ENCODE data around the gene CHN1.

The CHN1 gene

GRCh38 chr2:174788291-174788929 lies 216.8 kb downstream of the CHN1 start:
- DNase-seq (ENCODE audit: extremely low spot score) = peak; percentile 45
- POLR2A ChIA-PET = no interaction called here
- TF ChIP-seq L3MBTL2 (conservative IDR thresholded peaks at IDR 0.05) (no peak), ZNF384 (IDR thresholded peaks at IDR 0.05) (no peak), FOXM1 (IDR thresholded peaks at IDR 0.05; ENCODE audit: borderline replicate concordance) (no peak), BHLHE40 (IDR thresholded peaks at IDR 0.05; ENCODE audit: borderline replicate concordance) (no peak), LEF1 (IDR thresholded peaks at IDR 0.05; ENCODE audit: borderline replicate concordance) (no peak), SUZ12 (IDR thresholded peaks at IDR 0.05) (no peak), FOXA1 (IDR thresholded peaks at IDR 0.05) (no peak), FOXK2 (IDR thresholded peaks at IDR 0.05) (no peak), ELF4 (IDR thresholded peaks at IDR 0.05) (no peak; the same call in 1 of the 2 replicates), HDGF (IDR thresholded peaks at IDR 0.05; ENCODE audit: borderline replicate concordance) (no peak), NFRKB (IDR thresholded peaks at IDR 0.05) (no peak), SP1 (IDR thresholded peaks at IDR 0.05) (no peak)
- TF ChIP-seq, protein P1, sequence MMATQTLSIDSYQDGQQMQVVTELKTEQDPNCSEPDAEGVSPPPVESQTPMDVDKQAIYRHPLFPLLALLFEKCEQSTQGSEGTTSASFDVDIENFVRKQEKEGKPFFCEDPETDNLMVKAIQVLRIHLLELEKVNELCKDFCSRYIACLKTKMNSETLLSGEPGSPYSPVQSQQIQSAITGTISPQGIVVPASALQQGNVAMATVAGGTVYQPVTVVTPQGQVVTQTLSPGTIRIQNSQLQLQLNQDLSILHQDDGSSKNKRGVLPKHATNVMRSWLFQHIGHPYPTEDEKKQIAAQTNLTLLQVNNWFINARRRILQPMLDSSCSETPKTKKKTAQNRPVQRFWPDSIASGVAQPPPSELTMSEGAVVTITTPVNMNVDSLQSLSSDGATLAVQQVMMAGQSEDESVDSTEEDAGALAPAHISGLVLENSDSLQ (IDR thresholded peaks at IDR 0.05) = no peak
- CTCF ChIA-PET = no interaction called here

DNA sequence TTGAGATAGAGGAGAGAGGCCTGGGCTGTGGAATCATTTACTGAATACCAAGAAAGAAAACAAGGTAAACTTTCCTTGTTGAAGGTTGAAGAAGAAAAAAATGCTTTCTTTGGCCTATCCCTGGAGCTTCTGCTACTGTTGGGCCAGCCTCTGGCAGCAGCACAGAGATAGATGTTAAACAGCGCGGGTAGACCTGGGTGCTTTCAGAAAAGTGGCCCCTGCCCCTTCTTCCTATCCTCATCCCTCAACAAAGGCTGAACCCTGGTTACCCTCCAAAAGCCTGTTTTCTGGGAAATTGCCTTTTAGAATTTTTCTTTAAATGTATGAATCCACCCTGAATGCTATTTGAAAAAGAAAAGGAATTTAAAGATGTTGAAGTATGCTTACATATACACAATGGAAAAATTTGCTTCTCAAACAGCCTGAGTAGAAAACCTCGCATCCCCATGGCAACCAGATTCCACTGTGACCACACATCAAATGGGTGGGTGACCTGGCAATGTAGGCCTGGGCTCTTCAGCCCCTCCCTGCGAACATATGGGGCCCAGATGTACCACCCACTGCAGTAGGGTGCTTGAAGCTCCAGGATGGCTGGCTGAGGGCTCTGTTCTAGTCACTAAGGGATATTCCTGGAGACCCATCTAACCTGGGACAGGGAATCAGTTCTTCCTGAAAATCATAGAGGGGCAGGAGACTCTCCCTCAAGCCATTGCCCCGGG lies 217.5 kb downstream of the CHN1 start:
- CTCF ChIA-PET = no interaction called here
- TF ChIP-seq, protein P1 (IDR thresholded peaks at IDR 0.05) = no peak
- TF ChIP-seq ARNT (IDR thresholded peaks at IDR 0.05) (no peak), FOXK2 (IDR thresholded peaks at IDR 0.05) (no peak), LEF1 (IDR thresholded peaks at IDR 0.05; ENCODE audit: borderline replicate concordance) (no peak)
- no peak for DNase-seq (ENCODE audit: extremely low spot score)
- POLR2A ChIA-PET = no interaction called here

GRCh38 chr2:174786066-174786725 lies 219.0 kb downstream of the CHN1 start:
- TF ChIP-seq NFRKB (IDR thresholded peaks at IDR 0.05) = no peak
- no peak for TF ChIP-seq FOXK2 (IDR thresholded peaks at IDR 0.05)
- no peak for TF ChIP-seq FOXA1 (IDR thresholded peaks at IDR 0.05)
- no peak for TF ChIP-seq ELF4 (IDR thresholded peaks at IDR 0.05)
- POLR2A ChIA-PET = no interaction called here
- CTCF ChIA-PET = no interaction called here
- DNase-seq (ENCODE audit: extremely low spot score) = no peak

DNA sequence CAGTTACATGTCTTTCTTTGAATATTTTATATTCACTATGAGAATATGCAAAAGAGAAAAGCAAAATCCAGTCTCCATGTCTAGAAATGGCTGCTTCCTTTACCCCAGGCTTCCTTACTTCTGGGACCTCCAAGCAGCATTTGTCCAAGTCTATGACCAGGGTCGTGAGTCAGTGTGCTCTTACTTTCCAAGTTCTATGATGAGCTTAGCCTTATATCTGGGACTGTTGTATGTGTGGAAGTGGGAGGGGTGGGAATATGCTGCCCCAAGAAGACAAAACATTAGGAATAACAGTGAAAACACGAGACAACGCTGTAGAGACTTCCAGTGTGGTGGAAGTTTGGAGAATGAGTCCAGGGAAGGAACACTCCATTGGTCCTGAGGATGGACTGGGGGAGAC lies 219.7 kb downstream of the CHN1 start:
- TF ChIP-seq HDGF (IDR thresholded peaks at IDR 0.05; ENCODE audit: borderline replicate concordance) = no peak
- no peak for TF ChIP-seq FOXA1 (IDR thresholded peaks at IDR 0.05)
- TF ChIP-seq ELF4 (IDR thresholded peaks at IDR 0.05) = no peak
- TF ChIP-seq FOXK2 (IDR thresholded peaks at IDR 0.05) = no peak
- TF ChIP-seq ZNF384 (IDR thresholded peaks at IDR 0.05) = no peak
- no peak for TF ChIP-seq ARNT (IDR thresholded peaks at IDR 0.05)
- TF ChIP-seq, protein P1 (IDR thresholded peaks at IDR 0.05) = no peak
- no peak for TF ChIP-seq SUZ12 (IDR thresholded peaks at IDR 0.05)
- no peak for TF ChIP-seq BHLHE40 (IDR thresholded peaks at IDR 0.05; ENCODE audit: borderline replicate concordance)
- no peak for TF ChIP-seq FOXM1 (IDR thresholded peaks at IDR 0.05; ENCODE audit: borderline replicate concordance)
- no peak for TF ChIP-seq CTBP1 (IDR thresholded peaks at IDR 0.05; ENCODE audit: borderline replicate concordance)
- POLR2A ChIA-PET = no interaction called here
- CTCF ChIA-PET = no interaction called here
- no peak for DNase-seq (ENCODE audit: extremely low spot score)

DNA sequence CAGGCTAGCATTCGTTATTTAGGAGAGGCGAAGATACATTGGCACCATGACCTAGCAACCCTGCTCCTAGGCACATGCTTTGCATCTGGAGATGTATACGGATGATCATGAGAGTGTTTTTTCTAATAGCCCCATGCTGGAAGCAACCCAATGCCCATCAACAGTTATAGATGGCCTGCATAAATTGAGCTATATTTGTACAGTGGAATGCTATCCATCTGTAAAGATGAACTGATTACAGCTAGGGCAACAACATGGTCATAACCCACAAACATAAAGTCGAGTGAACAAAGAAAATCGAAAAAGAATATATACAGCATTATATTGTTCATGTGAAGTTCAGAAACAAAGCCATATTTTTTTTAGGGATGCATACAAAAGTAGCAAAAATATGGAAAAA lies 220.3 kb downstream of the CHN1 start:
- POLR2A ChIA-PET = no interaction called here
- CTCF ChIA-PET = no interaction called here
- DNase-seq (ENCODE audit: extremely low spot score) = no peak
- TF ChIP-seq NFRKB (IDR thresholded peaks at IDR 0.05) = no peak
- TF ChIP-seq TARDBP (IDR thresholded peaks at IDR 0.05) = no peak
- no peak for TF ChIP-seq LEF1 (IDR thresholded peaks at IDR 0.05; ENCODE audit: borderline replicate concordance)
- TF ChIP-seq ZNF384 (IDR thresholded peaks at IDR 0.05) = no peak
- TF ChIP-seq FOXA1 (IDR thresholded peaks at IDR 0.05) = no peak
- TF ChIP-seq, protein P1 (IDR thresholded peaks at IDR 0.05) = no peak
- no peak for TF ChIP-seq HDGF (IDR thresholded peaks at IDR 0.05; ENCODE audit: borderline replicate concordance)
- no peak for TF ChIP-seq FOXK2 (IDR thresholded peaks at IDR 0.05)
- no peak for TF ChIP-seq SUZ12 (IDR thresholded peaks at IDR 0.05)

- ChIA-PET CTCF (no interaction called here), POLR2A (no interaction called here)
- no peak for TF ChIP-seq HDGF (IDR thresholded peaks at IDR 0.05; ENCODE audit: borderline replicate concordance)
- no peak for TF ChIP-seq LEF1 (IDR thresholded peaks at IDR 0.05; ENCODE audit: borderline replicate concordance)
- no peak for TF ChIP-seq ZNF384 (IDR thresholded peaks at IDR 0.05)
- no peak for TF ChIP-seq TARDBP (IDR thresholded peaks at IDR 0.05)
- DNase-seq (ENCODE audit: extremely low spot score) = no peak
Observed at GRCh38 chr2:174784316-174784715, 220.9 kb downstream of the CHN1 start.
